GM18517 (cell line): ENCODE data around the gene NKTR.

Experiments used
- ATAC-seq: cut with Tn5 transposase; IDR thresholded peaks from one replicate; pipeline ENCODE4 v1.9.1; 2021; ENCODE audit warnings: mild to moderate bottlenecking, moderate library complexity; ENCODE audit not compliant: unreplicated experiment

Gene NKTR

GRCh38 chr3:42647821-42648459 is 47.5 kb downstream of the NKTR start:
- no peak for ATAC-seq

GRCh38 chr3:42649006-42649405 is 48.5 kb downstream of the NKTR start:
- no peak for ATAC-seq

- no peak for ATAC-seq
Measured at GRCh38 chr3:42649783-42650182, 49.3 kb downstream of the NKTR start.

GRCh38 chr3:42651248-42652091 is 51.0 kb downstream of the NKTR start:
- ATAC-seq = no peak

GRCh38 chr3:42652251-42652610 is 51.7 kb downstream of the NKTR start:
- peak; percentile 4 for ATAC-seq

GRCh38 chr3:42652611-42653302 is 52.3 kb downstream of the NKTR start:
- peak; percentile 56 for ATAC-seq

- no peak for ATAC-seq
Measured at GRCh38 chr3:42653303-42653559, 52.7 kb downstream of the NKTR start.

- no peak for ATAC-seq
Measured at GRCh38 chr3:42653560-42654330, 53.3 kb downstream of the NKTR start, which contains the start of gene ZBTB47. ZBTB47 (plus strand) TSS chr3:42653697; CDS start chr3:42658356, 4,659 bp downstream.

GRCh38 chr3:42654331-42655201 is 54.1 kb downstream of the NKTR start:
- no peak for ATAC-seq

- ATAC-seq = no peak
Measured at GRCh38 chr3:42655331-42655888, 54.9 kb downstream of the NKTR start.

GRCh38 chr3:42655980-42656679 is 55.6 kb downstream of the NKTR start:
- no peak for ATAC-seq

GRCh38 chr3:42656680-42657610 is 56.5 kb downstream of the NKTR start:
- ATAC-seq = no peak

GRCh38 chr3:42657675-42658074 is 57.2 kb downstream of the NKTR start:
- no peak for ATAC-seq

- no peak for ATAC-seq
Measured at GRCh38 chr3:42658091-42658770, 57.7 kb downstream of the NKTR start.

- no peak for ATAC-seq
Measured at GRCh38 chr3:42658771-42659390, 58.4 kb downstream of the NKTR start.

- no peak for ATAC-seq
Measured at GRCh38 chr3:42659451-42660130, 59.1 kb downstream of the NKTR start.
